ENCODE data around the gene NSL1.

Gene NSL1

GRCh38 chr1:212700892-212701819, 90.4 kb downstream of the NSL1 start:
- no peak for DNase-seq

GRCh38 chr1:212700223-212700891, 91.2 kb downstream of the NSL1 start:
- peak in 1 of 2 donors; percentile 54 for DNase-seq

DNA sequence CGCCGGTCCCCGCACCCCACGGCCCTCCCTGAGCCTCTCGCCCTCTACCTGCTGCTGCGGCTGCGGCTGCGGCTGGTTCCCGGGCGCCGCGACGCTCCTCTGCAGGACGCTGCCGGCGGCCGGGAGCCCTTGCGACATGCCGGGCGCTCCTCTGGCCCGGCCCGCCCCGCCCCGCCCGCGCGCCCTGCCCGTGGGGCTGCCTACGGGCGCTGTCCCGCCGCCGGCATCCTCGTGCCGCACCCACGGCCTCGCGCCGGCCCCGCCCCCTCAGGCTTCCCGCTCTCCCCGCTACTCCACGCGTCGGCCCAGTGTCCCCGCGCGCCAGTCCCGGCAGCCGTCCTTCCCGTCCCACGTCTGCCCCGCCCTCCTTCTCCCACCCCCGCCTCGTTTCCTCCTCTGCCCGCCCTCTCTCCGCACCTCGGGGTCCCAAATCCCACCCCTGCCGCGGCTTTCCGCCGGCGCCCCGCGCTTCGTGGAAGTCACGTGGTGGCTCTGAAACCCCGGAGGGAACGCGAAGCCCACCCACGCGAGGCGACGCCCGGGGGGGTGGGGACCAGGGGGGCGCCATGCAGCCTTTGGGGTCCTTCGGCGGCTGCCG, 91.9 kb downstream of the NSL1 start, which contains the start of gene BATF3:
Gene BATF3 (minus strand): TSS at position 216 of the 598 bp plus-strand sequence. CDS start 78 bp downstream, at position 138.
- DNase-seq: peak in 1 of 2 donors; percentile 54

GRCh38 chr1:212699104-212699624, 92.4 kb downstream of the NSL1 start:
- peak in 1 of 2 donors; percentile 63 for DNase-seq

DNA sequence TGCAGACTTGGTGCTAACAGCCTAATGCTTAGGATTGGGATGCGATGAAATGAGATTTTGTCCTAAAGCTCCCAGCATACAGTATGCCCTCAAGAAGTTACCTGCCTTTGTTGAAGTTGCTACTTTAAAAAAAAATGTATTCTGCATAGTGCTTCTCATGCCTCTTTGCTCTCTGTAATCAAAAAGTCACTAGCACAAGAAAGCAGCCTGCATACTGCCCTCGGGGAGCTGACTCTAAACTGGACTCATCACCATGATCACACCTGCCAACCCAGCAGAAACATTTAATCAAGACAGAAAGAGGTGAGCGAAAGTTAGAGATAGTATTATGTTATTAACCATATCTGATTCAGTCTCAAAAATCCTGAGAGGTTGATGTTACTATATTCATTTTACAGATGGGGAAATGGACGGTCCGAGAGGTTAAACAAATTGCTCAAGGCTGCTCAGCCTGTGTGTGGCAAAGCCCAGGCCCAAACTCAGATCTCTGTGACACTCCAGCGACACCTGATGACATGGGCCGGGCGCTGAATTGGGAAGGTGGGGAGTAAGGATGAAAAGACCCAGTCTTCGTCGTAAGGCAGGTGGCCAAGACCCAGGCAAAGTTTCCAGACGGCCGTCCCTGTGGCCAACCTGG, 93.0 kb downstream of the NSL1 start:
- no peak for DNase-seq

GRCh38 chr1:212696721-212697331, 94.8 kb downstream of the NSL1 start:
- DNase-seq: no peak

DNA sequence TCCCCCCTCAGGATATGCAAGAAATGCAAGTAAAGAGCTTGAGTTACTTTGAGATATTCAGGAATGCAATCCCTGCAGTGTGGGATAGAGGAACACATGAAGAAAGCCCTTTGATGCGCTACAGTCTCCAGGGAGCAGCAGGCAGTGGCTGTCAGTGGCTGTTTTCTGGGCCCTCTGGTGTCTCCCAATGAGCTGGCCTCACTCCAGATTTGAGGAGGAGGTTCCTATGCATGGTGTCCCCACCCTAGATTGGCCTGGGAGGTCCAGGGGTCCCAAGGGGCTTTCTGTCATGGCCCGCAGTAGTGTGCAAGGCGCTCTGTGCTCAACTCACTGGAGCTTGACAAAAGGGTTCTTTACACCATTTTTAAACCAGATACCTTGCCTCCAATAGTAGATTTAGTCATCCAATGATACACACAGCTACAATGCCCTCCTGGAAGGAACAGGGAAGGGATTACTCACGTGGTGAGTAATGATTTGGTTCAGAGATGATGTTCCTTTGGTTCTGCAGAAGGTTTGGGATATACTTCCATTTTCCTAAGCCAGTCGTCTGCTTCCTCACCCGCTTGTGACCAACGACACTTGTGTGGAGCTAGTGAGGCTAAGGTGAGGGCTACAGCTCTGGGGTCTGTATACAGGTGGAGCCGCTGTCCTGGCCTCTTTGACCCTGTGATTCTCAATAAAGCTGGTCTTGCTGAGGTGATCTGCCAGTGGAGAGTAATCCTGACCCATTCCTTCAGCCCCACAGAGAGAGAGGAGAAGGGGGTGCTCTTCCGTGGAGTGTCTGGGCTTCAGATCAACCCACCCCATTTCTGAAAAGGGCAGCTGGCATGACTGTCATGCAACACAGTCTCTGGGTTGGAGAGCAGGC, 98.6 kb downstream of the NSL1 start:
- no peak for DNase-seq

DNA sequence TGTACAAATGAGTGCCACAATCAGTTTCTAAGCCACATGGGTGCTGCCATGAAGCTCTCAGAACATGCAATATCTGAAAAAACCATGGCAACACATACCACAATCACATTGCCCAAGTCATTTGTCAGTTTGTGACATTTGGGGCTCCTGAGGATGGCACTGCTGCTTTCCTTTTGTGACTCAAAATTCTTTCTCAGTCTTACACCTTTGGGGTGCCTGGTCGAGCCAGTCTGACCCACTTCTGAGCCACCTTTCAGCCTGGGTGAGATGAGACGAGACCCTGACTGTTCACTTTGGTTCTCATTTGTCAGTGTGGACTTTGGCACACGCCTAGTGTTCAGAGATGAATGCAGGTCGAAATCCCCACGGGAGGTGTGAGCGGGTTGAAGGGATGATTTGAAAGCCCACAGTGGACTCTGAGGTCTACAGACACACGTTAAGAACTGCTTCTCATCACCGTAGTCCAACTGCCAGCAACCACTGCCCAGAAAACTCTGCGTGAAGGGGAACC, 100.0 kb downstream of the NSL1 start:
- DNase-seq: no peak

GRCh38 chr1:212690816-212691403, 100.7 kb downstream of the NSL1 start:
- no peak for DNase-seq

GRCh38 chr1:212689758-212690529, 101.6 kb downstream of the NSL1 start:
- DNase-seq: no peak

DNA sequence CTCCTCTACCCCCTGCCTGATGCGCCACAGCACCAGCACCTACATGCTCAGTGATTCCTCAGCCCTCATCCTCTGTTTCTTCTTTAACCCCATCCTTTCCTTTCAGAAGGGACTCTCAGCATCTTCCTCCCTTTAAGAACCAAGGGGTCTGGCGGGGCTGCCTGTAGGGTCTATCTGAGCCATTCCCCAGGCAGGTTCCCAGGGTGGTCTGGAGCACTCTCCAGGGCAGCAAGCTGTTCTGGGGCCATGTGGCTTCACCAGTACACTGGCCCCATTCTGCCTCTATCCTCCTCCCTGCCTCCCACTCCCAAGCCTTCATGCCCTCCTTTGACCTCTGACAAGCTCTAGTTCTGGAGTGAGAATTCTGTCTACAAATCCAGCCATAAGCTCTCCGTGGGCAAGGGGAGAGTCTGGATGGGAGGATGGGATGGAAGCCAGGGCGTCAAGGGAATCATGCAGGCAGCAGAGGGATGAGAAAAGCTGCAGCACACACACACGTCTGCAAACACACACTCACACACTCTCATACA, 102.3 kb downstream of the NSL1 start:
- DNase-seq: no peak

DNA sequence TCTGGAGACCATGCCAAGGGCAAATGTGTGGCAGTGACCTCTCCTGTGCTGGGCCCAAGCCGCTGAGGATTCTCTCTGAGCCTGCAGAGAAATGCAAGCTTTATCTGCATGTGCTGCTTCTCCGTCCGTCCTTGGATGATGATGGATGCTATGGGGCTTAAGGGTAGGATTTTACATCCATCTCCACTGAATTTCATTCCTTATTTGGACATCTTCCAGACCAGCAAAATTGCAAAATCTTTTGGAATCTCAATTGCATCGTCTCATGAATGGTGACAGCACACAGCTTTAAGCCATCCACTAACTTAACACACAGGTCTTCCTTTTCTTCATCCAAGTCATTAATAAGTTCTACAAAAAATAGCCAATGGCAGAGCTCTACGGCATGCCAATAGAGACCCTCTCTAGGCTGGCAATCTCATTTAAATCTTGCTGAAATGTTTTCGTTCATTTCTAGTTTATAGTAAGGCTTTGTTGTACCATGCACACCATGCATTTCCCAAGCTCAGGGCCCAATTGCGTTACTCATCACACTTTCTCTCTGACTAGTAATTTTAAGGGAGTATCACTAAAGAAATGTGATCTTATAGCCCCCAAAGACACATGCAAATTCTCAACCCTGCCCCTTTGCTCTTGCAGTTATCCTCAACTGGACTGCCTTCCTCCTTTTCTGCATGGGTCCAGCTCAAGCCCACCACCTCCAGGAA, 103.1 kb downstream of the NSL1 start:
- DNase-seq: no peak

DNA sequence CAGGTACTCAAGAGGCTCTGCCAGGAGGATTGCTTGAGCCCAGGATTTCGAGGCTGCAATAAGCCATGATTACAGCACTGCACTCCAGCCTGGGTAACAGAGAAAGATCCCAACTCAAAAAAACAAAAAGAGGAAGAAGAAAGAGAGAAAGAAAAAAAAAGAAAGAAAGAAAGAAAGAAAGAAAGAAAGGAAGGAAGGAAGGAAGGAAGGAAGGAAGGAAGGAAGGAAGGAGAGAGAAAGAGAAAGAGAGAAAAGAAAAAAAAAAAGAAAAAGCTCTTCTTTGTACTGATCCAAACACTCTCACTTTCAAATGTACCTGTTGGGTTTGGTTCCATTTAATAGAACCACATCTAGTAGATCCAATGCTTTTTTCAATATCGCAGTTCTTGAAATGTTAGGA, 103.8 kb downstream of the NSL1 start:
- no peak for DNase-seq

- DNase-seq: no peak
These were observed 105.0 kb downstream of the NSL1 start for GRCh38 chr1:212686591-212686990.

DNA sequence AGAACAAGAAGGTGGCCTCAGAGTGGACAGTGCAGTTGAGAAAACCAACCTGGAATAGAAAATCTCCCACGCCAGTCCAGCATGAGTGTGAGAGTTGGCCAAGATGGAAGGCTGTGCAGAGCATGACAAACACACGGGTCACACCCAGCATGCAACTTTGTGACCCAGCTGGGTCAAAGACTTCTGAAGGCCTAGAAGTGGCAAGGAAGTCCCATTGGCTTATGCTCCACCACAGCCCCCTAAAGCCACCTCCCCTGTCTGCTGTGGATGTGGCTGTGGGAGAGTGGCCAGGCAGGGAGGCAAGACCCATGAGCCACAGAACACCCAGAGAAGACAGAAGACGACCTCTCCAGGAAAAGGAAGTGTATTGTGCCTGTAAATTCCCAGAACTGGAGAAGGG, 105.5 kb downstream of the NSL1 start:
- no peak for DNase-seq

DNA sequence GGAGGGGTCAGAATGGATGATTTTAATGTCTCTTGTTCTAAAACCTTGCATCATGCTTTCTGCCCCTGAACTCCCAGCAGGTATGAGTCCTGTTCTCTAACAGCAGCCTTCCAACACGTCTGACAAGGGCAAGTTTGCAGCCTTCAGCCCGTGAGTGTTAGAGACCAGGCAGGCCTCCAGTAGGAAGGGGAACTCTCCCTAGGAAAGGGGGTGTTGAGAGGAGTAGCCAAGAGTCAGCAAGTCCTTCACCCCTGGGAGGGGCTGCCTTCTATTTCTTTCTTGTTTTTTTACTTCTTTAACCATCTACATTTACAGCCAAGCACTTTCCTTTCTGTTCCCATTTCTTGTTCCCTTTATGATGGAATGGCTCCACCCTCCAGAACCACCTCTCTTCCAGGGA, 106.1 kb downstream of the NSL1 start:
- DNase-seq: no peak

- DNase-seq: no peak
These were observed 107.0 kb downstream of the NSL1 start for GRCh38 chr1:212684521-212685090.

DNA sequence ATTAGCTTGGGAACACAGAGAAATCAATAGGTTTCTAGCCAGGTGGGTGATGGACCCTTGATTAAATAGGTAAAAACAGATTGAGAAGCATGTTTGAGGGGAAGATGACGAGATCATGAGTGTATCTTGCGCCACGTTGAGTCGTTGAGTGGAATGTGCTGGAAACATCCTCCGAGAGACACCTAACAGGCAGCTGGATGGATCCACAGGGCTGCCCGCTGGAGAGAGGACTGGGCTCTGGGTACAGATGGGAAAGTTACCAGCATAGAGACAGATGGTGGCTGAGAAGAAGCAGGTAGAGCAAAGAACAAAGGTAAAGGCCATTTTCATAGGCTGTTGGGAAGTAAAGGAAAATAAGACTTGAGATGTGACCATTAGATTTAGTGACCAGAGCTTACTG, 107.5 kb downstream of the NSL1 start:
- DNase-seq: no peak

GRCh38 chr1:212683357-212683722, 108.2 kb downstream of the NSL1 start:
- DNase-seq: peak in 1 of 2 donors; percentile 52

Measured in stimulated activated CD4-positive, alpha-beta T cell treated with anti-CD3 and anti-CD28 coated beads, Interleukin-2, amount 100 ng/mL, for 48 hours (primary cell).